ENCODE data around the gene WDR86. TPM values are rescaled to one million over a fixed set of nuclear protein-coding genes. Genes with fewer than 3 reads are reported as not detected.

WDR86 gene
- total RNA-seq, 1 experiment from 2014 or later = 24.4 TPM

DNA sequence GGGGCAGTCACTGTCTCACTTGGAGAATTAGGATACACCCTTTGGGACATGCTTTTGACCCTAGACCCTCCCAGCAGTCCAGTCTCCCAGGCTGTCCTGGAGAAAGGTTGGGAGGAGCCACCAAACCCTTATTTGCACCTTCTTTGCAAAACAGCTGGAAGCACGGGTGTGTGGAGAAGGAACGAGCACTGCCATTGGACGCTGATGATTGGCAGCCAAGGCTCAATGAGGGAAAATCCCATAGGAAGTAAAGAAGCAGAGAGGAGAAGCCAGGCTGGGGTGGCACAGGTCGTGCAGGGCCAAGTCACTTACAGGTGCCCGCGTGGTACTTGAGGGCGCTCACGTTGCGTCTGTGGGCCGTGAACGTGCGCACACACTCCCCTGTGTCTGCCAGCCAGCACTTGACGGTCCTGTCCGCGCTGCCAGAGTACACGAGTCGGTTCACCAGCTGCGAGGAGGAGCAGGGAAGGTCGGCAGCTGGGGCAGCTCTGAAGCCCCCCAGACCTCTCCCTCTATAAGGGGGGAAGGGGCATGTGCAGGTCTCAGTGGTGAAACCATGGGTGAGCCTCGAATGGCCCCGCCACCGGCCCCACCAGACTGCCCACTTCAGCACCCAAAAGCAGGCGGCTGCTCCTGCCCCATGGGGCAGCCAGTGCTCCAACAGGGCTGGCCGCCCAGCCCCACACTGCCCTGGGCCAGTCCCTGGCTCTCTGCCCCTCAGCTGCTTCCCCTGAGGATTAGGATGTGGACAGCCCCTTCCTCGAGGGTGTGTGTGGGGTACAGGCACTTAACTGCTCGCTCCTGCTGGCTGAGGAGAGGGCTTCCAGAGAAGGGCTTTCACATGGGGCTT, 24.8 kb downstream of the WDR86 start (continued):
- TF ChIP-seq FOXP4 (CRISPR knock-in tag; IDR thresholded peaks at IDR 0.05) (no peak), CTCF (IDR thresholded peaks at IDR 0.05) (no peak), FOXK1 (CRISPR knock-in tag; IDR thresholded peaks at IDR 0.05) (no peak)
- TF ChIP-seq, protein P1, sequence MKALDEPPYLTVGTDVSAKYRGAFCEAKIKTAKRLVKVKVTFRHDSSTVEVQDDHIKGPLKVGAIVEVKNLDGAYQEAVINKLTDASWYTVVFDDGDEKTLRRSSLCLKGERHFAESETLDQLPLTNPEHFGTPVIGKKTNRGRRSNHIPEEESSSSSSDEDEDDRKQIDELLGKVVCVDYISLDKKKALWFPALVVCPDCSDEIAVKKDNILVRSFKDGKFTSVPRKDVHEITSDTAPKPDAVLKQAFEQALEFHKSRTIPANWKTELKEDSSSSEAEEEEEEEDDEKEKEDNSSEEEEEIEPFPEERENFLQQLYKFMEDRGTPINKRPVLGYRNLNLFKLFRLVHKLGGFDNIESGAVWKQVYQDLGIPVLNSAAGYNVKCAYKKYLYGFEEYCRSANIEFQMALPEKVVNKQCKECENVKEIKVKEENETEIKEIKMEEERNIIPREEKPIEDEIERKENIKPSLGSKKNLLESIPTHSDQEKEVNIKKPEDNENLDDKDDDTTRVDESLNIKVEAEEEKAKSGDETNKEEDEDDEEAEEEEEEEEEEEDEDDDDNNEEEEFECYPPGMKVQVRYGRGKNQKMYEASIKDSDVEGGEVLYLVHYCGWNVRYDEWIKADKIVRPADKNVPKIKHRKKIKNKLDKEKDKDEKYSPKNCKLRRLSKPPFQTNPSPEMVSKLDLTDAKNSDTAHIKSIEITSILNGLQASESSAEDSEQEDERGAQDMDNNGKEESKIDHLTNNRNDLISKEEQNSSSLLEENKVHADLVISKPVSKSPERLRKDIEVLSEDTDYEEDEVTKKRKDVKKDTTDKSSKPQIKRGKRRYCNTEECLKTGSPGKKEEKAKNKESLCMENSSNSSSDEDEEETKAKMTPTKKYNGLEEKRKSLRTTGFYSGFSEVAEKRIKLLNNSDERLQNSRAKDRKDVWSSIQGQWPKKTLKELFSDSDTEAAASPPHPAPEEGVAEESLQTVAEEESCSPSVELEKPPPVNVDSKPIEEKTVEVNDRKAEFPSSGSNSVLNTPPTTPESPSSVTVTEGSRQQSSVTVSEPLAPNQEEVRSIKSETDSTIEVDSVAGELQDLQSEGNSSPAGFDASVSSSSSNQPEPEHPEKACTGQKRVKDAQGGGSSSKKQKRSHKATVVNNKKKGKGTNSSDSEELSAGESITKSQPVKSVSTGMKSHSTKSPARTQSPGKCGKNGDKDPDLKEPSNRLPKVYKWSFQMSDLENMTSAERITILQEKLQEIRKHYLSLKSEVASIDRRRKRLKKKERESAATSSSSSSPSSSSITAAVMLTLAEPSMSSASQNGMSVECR (CRISPR knock-in tag; IDR thresholded peaks at IDR 0.05; ENCODE audit: borderline replicate concordance) = no peak

DNA sequence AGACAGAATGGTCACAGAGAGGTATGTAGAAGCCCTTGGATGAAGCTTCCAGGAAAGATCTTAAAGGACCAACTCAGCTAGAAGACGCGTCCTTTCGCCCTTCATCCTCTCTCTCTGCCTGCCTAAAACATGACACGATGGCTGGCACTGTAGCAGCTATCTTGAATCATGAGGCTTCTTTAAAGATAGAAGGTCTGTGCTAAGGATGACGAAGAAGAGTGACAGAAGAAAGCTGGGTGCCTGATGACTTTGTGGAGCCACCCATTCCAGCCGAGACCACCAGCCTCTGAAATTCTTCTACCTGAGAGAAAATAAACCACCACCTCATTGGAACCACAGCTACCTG, 25.5 kb downstream of the WDR86 start:
- TF ChIP-seq SMAD4 (CRISPR knock-in tag; IDR thresholded peaks at IDR 0.05) = no peak
- no peak for TF ChIP-seq NR1H2 (CRISPR knock-in tag; IDR thresholded peaks at IDR 0.05)
- TF ChIP-seq, protein P2, sequence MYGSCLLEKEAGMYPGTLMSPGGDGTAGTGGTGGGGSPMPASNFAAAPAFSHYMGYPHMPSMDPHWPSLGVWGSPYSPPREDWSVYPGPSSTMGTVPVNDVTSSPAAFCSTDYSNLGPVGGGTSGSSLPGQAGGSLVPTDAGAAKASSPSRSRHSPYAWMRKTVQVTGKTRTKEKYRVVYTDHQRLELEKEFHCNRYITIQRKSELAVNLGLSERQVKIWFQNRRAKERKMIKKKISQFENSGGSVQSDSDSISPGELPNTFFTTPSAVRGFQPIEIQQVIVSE (CRISPR knock-in tag; IDR thresholded peaks at IDR 0.05; ENCODE audit: borderline replicate concordance) = no peak
- TF ChIP-seq, protein P3, sequence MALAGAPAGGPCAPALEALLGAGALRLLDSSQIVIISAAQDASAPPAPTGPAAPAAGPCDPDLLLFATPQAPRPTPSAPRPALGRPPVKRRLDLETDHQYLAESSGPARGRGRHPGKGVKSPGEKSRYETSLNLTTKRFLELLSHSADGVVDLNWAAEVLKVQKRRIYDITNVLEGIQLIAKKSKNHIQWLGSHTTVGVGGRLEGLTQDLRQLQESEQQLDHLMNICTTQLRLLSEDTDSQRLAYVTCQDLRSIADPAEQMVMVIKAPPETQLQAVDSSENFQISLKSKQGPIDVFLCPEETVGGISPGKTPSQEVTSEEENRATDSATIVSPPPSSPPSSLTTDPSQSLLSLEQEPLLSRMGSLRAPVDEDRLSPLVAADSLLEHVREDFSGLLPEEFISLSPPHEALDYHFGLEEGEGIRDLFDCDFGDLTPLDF (CRISPR knock-in tag; IDR thresholded peaks at IDR 0.05) = no peak
- no peak for TF ChIP-seq ATF1 (CRISPR knock-in tag; IDR thresholded peaks at IDR 0.05)
- Mint-ChIP-seq H3K4me1 (peaks cover 12% of the 10 kb centered on the region), H3K9me3 (no peaks in the 10 kb centered on the region), H3K27me3 (ENCODE audit: low read depth) (peaks cover 25% of the 10 kb centered on the region), H3K4me3 (no peak overlapping the region), H3K36me3 (peaks cover 3% of the 10 kb centered on the region; the same call in 1 of the 2 replicates), H3K27ac (no peak overlapping the region)
- POLR2A ChIA-PET = no interaction called here
- CTCF ChIA-PET = interaction anchor here (1.7 kb wide), 1 partner anchor 69 kb away, joined by 4 read pairs; no protein-coding TSS in a partner anchor
- no peak for ATAC-seq
- no peak for DNase-seq (ENCODE audit: low spot score)

DNA sequence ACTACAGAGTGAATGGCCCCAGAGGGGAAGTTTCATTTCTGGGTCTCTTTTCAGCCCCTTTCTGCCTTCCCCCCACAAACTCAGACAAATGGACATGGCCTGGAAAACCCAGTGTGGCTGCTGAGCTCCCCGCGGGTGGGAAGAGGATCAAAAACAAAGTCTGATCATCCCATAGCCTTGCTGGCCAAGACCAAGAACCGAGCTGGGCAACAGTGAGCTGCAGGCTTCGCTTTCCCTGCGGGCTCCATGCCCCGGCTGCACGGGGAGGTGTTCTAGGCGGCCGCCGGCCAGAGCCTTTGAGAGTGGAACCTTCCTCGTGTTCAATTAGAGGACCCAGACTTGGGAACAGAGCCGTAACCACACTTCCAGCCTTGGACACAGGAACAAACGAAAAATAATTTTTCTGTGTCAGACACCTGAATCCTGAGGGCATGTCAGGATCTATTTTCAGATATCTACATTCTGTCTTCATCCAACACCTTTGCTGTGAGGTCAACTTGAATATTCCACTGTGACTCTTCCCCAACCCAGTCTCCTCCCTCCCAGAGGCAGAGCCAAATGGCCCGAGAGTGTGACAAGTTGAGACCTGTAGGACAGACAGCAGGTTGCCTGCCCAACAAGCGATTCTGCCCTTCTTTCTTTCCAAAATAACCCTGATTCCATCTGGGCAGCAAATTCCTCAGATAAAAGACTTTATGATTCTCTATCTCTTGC, 26.0 kb downstream of the WDR86 start:
- Mint-ChIP-seq H3K4me3 (no peak overlapping the region), H3K9me3 (no peaks in the 10 kb centered on the region), H3K4me1 (peaks cover 12% of the 10 kb centered on the region), H3K27me3 (ENCODE audit: low read depth) (peaks cover 25% of the 10 kb centered on the region), H3K27ac (no peak overlapping the region), H3K36me3 (peaks cover 4% of the 10 kb centered on the region)
- DNase-seq (ENCODE audit: low spot score) = peak; percentile 3
- ChIA-PET POLR2A (interaction anchor here (0.6 kb wide), 1 partner anchor 25 kb away, joined by 3 read pairs; no protein-coding TSS in a partner anchor), CTCF (interaction anchor here (0.6 to 1.7 kb wide), 3 partner anchors 15 to 73 kb away, joined by 3 to 4 read pairs (median 3); no protein-coding TSS in a partner anchor)
- no peak for ATAC-seq
- TF ChIP-seq TP53 (CRISPR knock-in tag; IDR thresholded peaks at IDR 0.05) = no peak
